ENCODE measurements around the gene TBXA2R.
"Not testable (repeated sequence)": the region's sequence is repeated elsewhere in the genome, so short reads cannot be mapped to it uniquely, and the experiment has no call there.

TBXA2R gene

GRCh38 chr19:3651684-3652083 is 45.0 kb upstream of the TBXA2R start:
- TF ChIP-seq CTCF (IDR thresholded peaks at IDR 0.05; ENCODE audit: insufficient read depth, low read depth, low read length, missing control alignments): no peak
- no peak overlapping the region for H3K4me3 ChIP-seq (ENCODE audit: low read length)
- DNase-seq (ENCODE audit: low read depth): no peak

GRCh38 chr19:3649888-3650287 is 43.2 kb upstream of the TBXA2R start:
- DNase-seq (ENCODE audit: low read depth): no peak
- no peak overlapping the region for H3K4me3 ChIP-seq (ENCODE audit: low read length)
- TF ChIP-seq CTCF (IDR thresholded peaks at IDR 0.05; ENCODE audit: insufficient read depth, low read depth, low read length, missing control alignments): no peak

GRCh38 chr19:3648037-3648905 is 41.6 kb upstream of the TBXA2R start:
- no peak overlapping the region for H3K4me3 ChIP-seq (ENCODE audit: low read length)
- DNase-seq (ENCODE audit: low read depth): no peak
- no peak for TF ChIP-seq CTCF (IDR thresholded peaks at IDR 0.05; ENCODE audit: insufficient read depth, low read depth, low read length, missing control alignments)

GRCh38 chr19:3647102-3647501 is 40.4 kb upstream of the TBXA2R start:
- H3K4me3 ChIP-seq (ENCODE audit: low read length); DNase-seq (ENCODE audit: low read depth): not testable (repeated sequence)

GRCh38 chr19:3646336-3647092 is 39.8 kb upstream of the TBXA2R start:
- TF ChIP-seq CTCF (IDR thresholded peaks at IDR 0.05; ENCODE audit: insufficient read depth, low read depth, low read length, missing control alignments): no peak

GRCh38 chr19:3645726-3646125 is 39.1 kb upstream of the TBXA2R start:
- TF ChIP-seq CTCF (IDR thresholded peaks at IDR 0.05; ENCODE audit: insufficient read depth, low read depth, low read length, missing control alignments): no peak
- no peak overlapping the region for H3K4me3 ChIP-seq (ENCODE audit: low read length)
- DNase-seq (ENCODE audit: low read depth): no peak

More at GRCh38 chr19:3646336-3647092, 39.8 kb upstream of the TBXA2R start:
- no peak overlapping the region for H3K4me3 ChIP-seq (ENCODE audit: low read length)
- DNase-seq (ENCODE audit: low read depth): no peak

- H3K4me3 ChIP-seq (ENCODE audit: low read length): no peak overlapping the region
- no peak for TF ChIP-seq CTCF (IDR thresholded peaks at IDR 0.05; ENCODE audit: insufficient read depth, low read depth, low read length, missing control alignments)
- DNase-seq (ENCODE audit: low read depth): no peak
Observed at GRCh38 chr19:3645067-3645396, 38.4 kb upstream of the TBXA2R start.

Measured in epithelial cell of esophagus (primary cell).